ENCODE measurements around the gene PTGER1.
A peak's percentile ranks its signal among the peaks of the same experiment; 100 is the strongest.

PTGER1 gene

GRCh38 chr19:14494910-14495671, 19.9 kb upstream of the PTGER1 start:
- H3K4me3 ChIP-seq (replicated peaks; ENCODE audit: insufficient read depth, low read length): peak overlapping the region; percentile 53
- no peak overlapping the region for H3K27ac ChIP-seq (replicated peaks)
- no peak for DNase-seq (ENCODE audit: low read depth in 1 of 2, low spot score in 1 of 2)
- H3K27me3 ChIP-seq (ENCODE audit: insufficient read depth, poor library complexity, severe bottlenecking): no peaks in the 10 kb centered on the region
- TF ChIP-seq, protein P1, sequence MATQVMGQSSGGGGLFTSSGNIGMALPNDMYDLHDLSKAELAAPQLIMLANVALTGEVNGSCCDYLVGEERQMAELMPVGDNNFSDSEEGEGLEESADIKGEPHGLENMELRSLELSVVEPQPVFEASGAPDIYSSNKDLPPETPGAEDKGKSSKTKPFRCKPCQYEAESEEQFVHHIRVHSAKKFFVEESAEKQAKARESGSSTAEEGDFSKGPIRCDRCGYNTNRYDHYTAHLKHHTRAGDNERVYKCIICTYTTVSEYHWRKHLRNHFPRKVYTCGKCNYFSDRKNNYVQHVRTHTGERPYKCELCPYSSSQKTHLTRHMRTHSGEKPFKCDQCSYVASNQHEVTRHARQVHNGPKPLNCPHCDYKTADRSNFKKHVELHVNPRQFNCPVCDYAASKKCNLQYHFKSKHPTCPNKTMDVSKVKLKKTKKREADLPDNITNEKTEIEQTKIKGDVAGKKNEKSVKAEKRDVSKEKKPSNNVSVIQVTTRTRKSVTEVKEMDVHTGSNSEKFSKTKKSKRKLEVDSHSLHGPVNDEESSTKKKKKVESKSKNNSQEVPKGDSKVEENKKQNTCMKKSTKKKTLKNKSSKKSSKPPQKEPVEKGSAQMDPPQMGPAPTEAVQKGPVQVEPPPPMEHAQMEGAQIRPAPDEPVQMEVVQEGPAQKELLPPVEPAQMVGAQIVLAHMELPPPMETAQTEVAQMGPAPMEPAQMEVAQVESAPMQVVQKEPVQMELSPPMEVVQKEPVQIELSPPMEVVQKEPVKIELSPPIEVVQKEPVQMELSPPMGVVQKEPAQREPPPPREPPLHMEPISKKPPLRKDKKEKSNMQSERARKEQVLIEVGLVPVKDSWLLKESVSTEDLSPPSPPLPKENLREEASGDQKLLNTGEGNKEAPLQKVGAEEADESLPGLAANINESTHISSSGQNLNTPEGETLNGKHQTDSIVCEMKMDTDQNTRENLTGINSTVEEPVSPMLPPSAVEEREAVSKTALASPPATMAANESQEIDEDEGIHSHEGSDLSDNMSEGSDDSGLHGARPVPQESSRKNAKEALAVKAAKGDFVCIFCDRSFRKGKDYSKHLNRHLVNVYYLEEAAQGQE (IDR thresholded peaks at IDR 0.05; ENCODE audit: insufficient replicate concordance, low read depth): no peak
- TF ChIP-seq CTCF (IDR thresholded peaks at IDR 0.05; ENCODE audit: insufficient read depth, low read length): no peak
- no peak for TF ChIP-seq GABPA (IDR thresholded peaks at IDR 0.05; ENCODE audit: low read depth)
- no peak for TF ChIP-seq SPI1 (IDR thresholded peaks at IDR 0.05; ENCODE audit: borderline replicate concordance, low read depth)
- no peak for TF ChIP-seq POLR2AphosphoS5 (IDR thresholded peaks at IDR 0.05; ENCODE audit: low read depth)

DNA sequence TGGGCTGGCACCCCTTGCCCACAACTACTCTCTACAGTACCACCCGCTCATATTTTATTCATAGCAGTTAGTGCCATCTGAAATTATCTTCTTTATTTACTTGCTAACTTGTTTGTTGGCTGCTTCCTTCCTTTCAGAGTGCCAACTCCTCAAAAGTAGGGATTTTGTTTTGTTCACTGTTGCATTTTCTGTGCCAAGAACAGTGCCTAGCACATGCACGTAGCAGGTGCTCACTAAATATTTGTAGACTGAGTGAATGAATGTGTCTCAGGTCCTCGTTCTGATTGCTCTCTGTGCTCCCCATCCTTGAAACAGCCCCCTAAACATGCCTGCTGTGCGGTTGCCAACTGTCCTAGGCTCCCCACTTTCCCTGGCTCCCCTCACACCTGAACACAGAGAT, 19.3 kb upstream of the PTGER1 start:
- no peak for DNase-seq (ENCODE audit: low read depth in 1 of 2, low spot score in 1 of 2)
- no peaks in the 10 kb centered on the region for H3K27me3 ChIP-seq (ENCODE audit: insufficient read depth, poor library complexity, severe bottlenecking)
- TF ChIP-seq SPI1 (IDR thresholded peaks at IDR 0.05; ENCODE audit: borderline replicate concordance, low read depth) (no peak), POLR2AphosphoS5 (IDR thresholded peaks at IDR 0.05; ENCODE audit: low read depth) (no peak), CTCF (IDR thresholded peaks at IDR 0.05; ENCODE audit: insufficient read depth, low read length) (no peak), GABPA (IDR thresholded peaks at IDR 0.05; ENCODE audit: low read depth) (no peak)
- TF ChIP-seq, protein P1 (IDR thresholded peaks at IDR 0.05; ENCODE audit: insufficient replicate concordance, low read depth): no peak
- no peak overlapping the region for H3K27ac ChIP-seq (replicated peaks)
- H3K4me3 ChIP-seq (replicated peaks; ENCODE audit: insufficient read depth, low read length): no peak overlapping the region

- TF ChIP-seq SPI1 (IDR thresholded peaks at IDR 0.05; ENCODE audit: borderline replicate concordance, low read depth) (no peak), POLR2AphosphoS5 (IDR thresholded peaks at IDR 0.05; ENCODE audit: low read depth) (no peak), GABPA (IDR thresholded peaks at IDR 0.05; ENCODE audit: low read depth) (no peak), CTCF (IDR thresholded peaks at IDR 0.05; ENCODE audit: insufficient read depth, low read length) (no peak)
- TF ChIP-seq, protein P1 (IDR thresholded peaks at IDR 0.05; ENCODE audit: insufficient replicate concordance, low read depth): no peak
- no peak overlapping the region for H3K27ac ChIP-seq (replicated peaks)
- no peak overlapping the region for H3K4me3 ChIP-seq (replicated peaks; ENCODE audit: insufficient read depth, low read length)
- DNase-seq (ENCODE audit: low read depth in 1 of 2, low spot score in 1 of 2): no peak
- no peaks in the 10 kb centered on the region for H3K27me3 ChIP-seq (ENCODE audit: insufficient read depth, poor library complexity, severe bottlenecking)
These were observed 17.7 kb upstream of the PTGER1 start for GRCh38 chr19:14492756-14493337.
